ENCODE measurements around the gene RIOX2.

DNA sequence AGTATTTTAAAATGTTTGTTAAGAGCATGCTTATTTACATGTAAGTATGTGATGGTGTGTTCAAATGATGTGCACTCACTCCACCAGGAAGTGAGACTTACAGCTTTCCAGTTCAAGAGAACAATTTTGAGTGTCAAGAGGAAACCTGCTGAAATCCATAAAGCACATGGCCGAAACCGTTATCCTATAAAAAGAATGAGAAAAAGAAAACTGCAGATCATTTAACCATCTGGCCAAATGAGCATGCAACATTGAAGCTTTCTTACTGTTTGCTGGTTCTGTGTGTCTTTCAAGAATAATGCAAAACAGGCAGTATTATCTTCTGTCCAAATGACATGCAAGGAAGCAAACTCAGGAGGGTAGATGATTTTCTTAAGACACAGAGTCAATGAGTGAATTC, 36.6 kb upstream of the RIOX2 start:
- TF ChIP-seq, protein P1, sequence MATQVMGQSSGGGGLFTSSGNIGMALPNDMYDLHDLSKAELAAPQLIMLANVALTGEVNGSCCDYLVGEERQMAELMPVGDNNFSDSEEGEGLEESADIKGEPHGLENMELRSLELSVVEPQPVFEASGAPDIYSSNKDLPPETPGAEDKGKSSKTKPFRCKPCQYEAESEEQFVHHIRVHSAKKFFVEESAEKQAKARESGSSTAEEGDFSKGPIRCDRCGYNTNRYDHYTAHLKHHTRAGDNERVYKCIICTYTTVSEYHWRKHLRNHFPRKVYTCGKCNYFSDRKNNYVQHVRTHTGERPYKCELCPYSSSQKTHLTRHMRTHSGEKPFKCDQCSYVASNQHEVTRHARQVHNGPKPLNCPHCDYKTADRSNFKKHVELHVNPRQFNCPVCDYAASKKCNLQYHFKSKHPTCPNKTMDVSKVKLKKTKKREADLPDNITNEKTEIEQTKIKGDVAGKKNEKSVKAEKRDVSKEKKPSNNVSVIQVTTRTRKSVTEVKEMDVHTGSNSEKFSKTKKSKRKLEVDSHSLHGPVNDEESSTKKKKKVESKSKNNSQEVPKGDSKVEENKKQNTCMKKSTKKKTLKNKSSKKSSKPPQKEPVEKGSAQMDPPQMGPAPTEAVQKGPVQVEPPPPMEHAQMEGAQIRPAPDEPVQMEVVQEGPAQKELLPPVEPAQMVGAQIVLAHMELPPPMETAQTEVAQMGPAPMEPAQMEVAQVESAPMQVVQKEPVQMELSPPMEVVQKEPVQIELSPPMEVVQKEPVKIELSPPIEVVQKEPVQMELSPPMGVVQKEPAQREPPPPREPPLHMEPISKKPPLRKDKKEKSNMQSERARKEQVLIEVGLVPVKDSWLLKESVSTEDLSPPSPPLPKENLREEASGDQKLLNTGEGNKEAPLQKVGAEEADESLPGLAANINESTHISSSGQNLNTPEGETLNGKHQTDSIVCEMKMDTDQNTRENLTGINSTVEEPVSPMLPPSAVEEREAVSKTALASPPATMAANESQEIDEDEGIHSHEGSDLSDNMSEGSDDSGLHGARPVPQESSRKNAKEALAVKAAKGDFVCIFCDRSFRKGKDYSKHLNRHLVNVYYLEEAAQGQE (IDR thresholded peaks at IDR 0.05; ENCODE audit: borderline replicate concordance in 1 of 2, low read depth in 1 of 2, low read length in 2 of 2), result no peak
- TF ChIP-seq HOXA7 (CRISPR knock-in tag; IDR thresholded peaks at IDR 0.05) (no peak), JUN (CRISPR knock-in tag; IDR thresholded peaks at IDR 0.05) (no peak)
- TF ChIP-seq, protein P2, sequence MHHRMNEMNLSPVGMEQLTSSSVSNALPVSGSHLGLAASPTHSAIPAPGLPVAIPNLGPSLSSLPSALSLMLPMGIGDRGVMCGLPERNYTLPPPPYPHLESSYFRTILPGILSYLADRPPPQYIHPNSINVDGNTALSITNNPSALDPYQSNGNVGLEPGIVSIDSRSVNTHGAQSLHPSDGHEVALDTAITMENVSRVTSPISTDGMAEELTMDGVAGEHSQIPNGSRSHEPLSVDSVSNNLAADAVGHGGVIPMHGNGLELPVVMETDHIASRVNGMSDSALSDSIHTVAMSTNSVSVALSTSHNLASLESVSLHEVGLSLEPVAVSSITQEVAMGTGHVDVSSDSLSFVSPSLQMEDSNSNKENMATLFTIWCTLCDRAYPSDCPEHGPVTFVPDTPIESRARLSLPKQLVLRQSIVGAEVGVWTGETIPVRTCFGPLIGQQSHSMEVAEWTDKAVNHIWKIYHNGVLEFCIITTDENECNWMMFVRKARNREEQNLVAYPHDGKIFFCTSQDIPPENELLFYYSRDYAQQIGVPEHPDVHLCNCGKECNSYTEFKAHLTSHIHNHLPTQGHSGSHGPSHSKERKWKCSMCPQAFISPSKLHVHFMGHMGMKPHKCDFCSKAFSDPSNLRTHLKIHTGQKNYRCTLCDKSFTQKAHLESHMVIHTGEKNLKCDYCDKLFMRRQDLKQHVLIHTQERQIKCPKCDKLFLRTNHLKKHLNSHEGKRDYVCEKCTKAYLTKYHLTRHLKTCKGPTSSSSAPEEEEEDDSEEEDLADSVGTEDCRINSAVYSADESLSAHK (CRISPR knock-in tag; IDR thresholded peaks at IDR 0.05; ENCODE audit: borderline replicate concordance), result no peak

Data from HepG2 (cell line).